ENCODE results near the gene RABL3.
"Not testable (repeated sequence)": the region's sequence is repeated elsewhere in the genome, so short reads cannot be mapped to it uniquely, and the experiment has no call there.

DNA sequence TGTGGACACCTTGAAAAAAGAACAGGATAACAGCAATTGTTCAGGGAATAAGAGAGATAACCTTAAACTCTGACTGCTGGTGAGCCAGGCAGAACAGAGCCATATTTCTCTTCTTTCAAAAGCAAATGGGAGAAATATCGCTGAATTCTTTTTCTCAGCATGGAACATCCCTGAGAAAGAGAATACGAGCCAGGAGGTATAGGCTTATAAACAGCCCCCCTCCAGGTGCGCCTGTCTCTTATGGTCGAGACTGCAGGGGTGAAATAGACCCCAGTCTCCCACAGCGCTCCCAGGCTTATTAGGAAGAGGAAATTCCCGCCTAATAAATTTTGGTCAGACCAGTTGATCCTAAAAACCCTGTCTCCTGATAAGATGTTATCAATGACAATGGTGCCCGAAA lies 65.1 kb downstream of the RABL3 start:
- TF ChIP-seq, protein P1, sequence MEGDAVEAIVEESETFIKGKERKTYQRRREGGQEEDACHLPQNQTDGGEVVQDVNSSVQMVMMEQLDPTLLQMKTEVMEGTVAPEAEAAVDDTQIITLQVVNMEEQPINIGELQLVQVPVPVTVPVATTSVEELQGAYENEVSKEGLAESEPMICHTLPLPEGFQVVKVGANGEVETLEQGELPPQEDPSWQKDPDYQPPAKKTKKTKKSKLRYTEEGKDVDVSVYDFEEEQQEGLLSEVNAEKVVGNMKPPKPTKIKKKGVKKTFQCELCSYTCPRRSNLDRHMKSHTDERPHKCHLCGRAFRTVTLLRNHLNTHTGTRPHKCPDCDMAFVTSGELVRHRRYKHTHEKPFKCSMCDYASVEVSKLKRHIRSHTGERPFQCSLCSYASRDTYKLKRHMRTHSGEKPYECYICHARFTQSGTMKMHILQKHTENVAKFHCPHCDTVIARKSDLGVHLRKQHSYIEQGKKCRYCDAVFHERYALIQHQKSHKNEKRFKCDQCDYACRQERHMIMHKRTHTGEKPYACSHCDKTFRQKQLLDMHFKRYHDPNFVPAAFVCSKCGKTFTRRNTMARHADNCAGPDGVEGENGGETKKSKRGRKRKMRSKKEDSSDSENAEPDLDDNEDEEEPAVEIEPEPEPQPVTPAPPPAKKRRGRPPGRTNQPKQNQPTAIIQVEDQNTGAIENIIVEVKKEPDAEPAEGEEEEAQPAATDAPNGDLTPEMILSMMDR (CRISPR knock-in tag; IDR thresholded peaks at IDR 0.05): not testable (repeated sequence)
- TF ChIP-seq, protein P2, sequence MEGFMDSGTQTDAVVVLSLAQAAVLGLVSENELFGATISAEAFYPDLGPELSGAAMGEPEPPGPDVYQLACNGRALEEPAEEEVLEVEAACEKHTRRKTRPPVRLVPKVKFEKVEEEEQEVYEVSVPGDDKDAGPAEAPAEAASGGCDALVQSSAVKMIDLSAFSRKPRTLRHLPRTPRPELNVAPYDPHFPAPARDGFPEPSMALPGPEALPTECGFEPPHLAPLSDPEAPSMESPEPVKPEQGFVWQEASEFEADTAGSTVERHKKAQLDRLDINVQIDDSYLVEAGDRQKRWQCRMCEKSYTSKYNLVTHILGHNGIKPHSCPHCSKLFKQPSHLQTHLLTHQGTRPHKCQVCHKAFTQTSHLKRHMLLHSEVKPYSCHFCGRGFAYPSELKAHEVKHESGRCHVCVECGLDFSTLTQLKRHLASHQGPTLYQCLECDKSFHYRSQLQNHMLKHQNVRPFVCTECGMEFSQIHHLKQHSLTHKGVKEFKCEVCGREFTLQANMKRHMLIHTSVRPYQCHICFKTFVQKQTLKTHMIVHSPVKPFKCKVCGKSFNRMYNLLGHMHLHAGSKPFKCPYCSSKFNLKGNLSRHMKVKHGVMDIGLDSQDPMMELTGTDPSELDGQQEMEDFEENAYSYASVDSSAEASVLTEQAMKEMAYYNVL (CRISPR knock-in tag; IDR thresholded peaks at IDR 0.05; ENCODE audit: borderline replicate concordance): not testable (repeated sequence)
- TF ChIP-seq GATAD1 (CRISPR knock-in tag; IDR thresholded peaks at IDR 0.05): not testable (repeated sequence)

All from HepG2 (cell line).